HL-60 (cell line): ENCODE measurements around the gene DNAJB1.

ENCODE experiments used
- GABPA ChIP-seq: IDR thresholded peaks from 2 replicates; pipeline ENCODE4 v1.6.1; 2012; ENCODE audit warnings: low read depth
- POLR2AphosphoS5 ChIP-seq: IDR thresholded peaks from 2 replicates; pipeline ENCODE4 v1.6.1; 2012; ENCODE audit warnings: low read depth
- TF ChIP-seq, protein P1 (sequence below): IDR thresholded peaks from one replicate; pipeline ENCODE4 v1.5.1; 2011; ENCODE audit warnings: low read length, control low read depth, inconsistent platforms; ENCODE audit not compliant: insufficient read depth

DNA sequence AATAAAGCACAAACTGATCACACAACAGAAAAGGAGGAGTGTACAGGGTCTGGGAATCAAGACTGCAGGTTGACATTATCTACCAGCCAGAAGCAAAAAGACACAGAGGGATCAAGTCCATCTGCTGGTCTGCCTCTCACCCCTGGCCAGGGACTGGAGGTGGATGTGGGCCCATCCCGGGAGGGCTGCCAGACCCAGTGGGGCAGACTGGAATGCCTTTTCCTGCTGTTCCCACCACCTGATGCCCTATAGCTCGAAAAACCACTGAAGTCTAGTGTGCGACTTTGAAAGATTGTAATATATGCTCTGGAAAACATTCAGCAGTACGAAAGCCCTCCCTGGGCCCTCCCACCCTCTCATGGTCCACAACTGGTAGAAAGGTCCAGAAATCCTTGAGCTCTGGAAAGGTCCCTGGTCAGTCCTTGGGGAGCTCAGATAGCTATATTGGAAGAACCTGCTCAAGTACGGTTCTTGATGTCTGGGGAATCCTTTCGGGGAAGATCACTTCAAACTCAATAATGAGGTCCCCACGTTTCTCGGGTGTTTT is 2.6 kb downstream of the DNAJB1 start:
- TF ChIP-seq, protein P1, sequence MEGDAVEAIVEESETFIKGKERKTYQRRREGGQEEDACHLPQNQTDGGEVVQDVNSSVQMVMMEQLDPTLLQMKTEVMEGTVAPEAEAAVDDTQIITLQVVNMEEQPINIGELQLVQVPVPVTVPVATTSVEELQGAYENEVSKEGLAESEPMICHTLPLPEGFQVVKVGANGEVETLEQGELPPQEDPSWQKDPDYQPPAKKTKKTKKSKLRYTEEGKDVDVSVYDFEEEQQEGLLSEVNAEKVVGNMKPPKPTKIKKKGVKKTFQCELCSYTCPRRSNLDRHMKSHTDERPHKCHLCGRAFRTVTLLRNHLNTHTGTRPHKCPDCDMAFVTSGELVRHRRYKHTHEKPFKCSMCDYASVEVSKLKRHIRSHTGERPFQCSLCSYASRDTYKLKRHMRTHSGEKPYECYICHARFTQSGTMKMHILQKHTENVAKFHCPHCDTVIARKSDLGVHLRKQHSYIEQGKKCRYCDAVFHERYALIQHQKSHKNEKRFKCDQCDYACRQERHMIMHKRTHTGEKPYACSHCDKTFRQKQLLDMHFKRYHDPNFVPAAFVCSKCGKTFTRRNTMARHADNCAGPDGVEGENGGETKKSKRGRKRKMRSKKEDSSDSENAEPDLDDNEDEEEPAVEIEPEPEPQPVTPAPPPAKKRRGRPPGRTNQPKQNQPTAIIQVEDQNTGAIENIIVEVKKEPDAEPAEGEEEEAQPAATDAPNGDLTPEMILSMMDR: no peak
- TF ChIP-seq POLR2AphosphoS5: no peak
- no peak for TF ChIP-seq GABPA
